Calu3 (cell line): Measurements from ENCODE around the gene SPATA21. TPM values are rescaled to one million over a fixed set of nuclear protein-coding genes. Genes with fewer than 3 reads are reported as not detected.

ENCODE experiments used
- BruUV-seq: library from RNA; stranded (reverse); fragments of 400-500 nt; replicated peaks from 2 replicates; lab custom pipeline; 2021; lab: Mats Ljungman, UMichigan
- CTCF ChIA-PET: fragments of 300-600 bp; sonication (Branson Sonifier 250); formaldehyde crosslinking; loops from one replicate; lab custom pipeline; 2022; ENCODE audit warnings: antibody characterized with exemption; lab: Charles Lee
- DNase-seq: peaks from one replicate; pipeline ENCODE4 v3.0.0; 2022
- H3K27ac Mint-ChIP-seq: one replicate; pipeline ENCODE4 v1.8.0; 2022; ENCODE audit warnings: mixed read lengths; ENCODE audit not compliant: unreplicated experiment
- H3K27me3 Mint-ChIP-seq: one replicate; pipeline ENCODE4 v1.8.0; 2022; ENCODE audit warnings: mixed read lengths; ENCODE audit not compliant: unreplicated experiment
- H3K36me3 Mint-ChIP-seq: one replicate; pipeline ENCODE4 v1.8.0; 2022; ENCODE audit warnings: mild to moderate bottlenecking, moderate library complexity, mixed read lengths; ENCODE audit not compliant: insufficient read depth, unreplicated experiment
- H3K4me1 Mint-ChIP-seq: one replicate; pipeline ENCODE4 v1.8.0; 2022; ENCODE audit warnings: mild to moderate bottlenecking, low read depth, mixed read lengths; ENCODE audit not compliant: unreplicated experiment
- H3K4me3 Mint-ChIP-seq: one replicate; pipeline ENCODE4 v1.8.0; 2022; ENCODE audit warnings: mild to moderate bottlenecking, low read depth, moderate library complexity, mixed read lengths; ENCODE audit not compliant: unreplicated experiment
- H3K9me3 Mint-ChIP-seq: one replicate; pipeline ENCODE4 v1.8.0; 2022; ENCODE audit warnings: low read depth, mixed read lengths; ENCODE audit not compliant: unreplicated experiment
- CTCF ChIP-seq: fragments of 200-600 bp; IDR thresholded peaks from one replicate; pipeline ENCODE4 v1.8.0; 2022; ENCODE audit warnings: antibody characterized with exemption; ENCODE audit not compliant: unreplicated experiment
- intact Hi-C: fragments of 100-400 bp; cut with micrococcal nuclease; formaldehyde crosslinking; loops from one replicate; pipeline ENCODE4 v1.10.0; 2022; ENCODE audit not compliant: unreplicated experiment
- total RNA-seq: library from RNA; stranded (reverse); gene quantifications from 2 replicates; pipeline ENCODE4 v1.2.3, GENCODE V29; 2022

SPATA21 gene
- total RNA-seq, 1 experiment from 2014 or later = not detected

GRCh38 chr1:16349847-16350406 is 87.3 kb downstream of the SPATA21 start:
- intact Hi-C loops = no loop called here
- no peak for TF ChIP-seq CTCF
- CTCF ChIA-PET = interaction anchor here (1.4 kb wide), 1 partner anchor 13 kb away, joined by 10 read pairs; no protein-coding TSS in a partner anchor
- H3K27me3 Mint-ChIP-seq = no peaks in the 10 kb centered on the region
- H3K36me3 Mint-ChIP-seq = peaks cover 21% of the 10 kb centered on the region
- H3K4me1 Mint-ChIP-seq = peaks cover 10% of the 10 kb centered on the region
- no TSS peak for BruUV-seq
- no peaks in the 10 kb centered on the region for H3K9me3 Mint-ChIP-seq
- H3K4me3 Mint-ChIP-seq = no peak overlapping the region
- no peak for DNase-seq
- no peak overlapping the region for H3K27ac Mint-ChIP-seq

Other genes starting within 250 kb of the SPATA21 start
- 16.6 and 17.2 TPM in 2 replicates for gene ARHGEF19, start 224.8 kb downstream of the SPATA21 start, total RNA-seq
- gene CPLANE2, start 200.2 kb downstream of the SPATA21 start, total RNA-seq = 4.2 and 7.4 TPM in 2 replicates
- 10.6 and 13.3 TPM in 2 replicates for gene FBXO42, start 84.9 kb downstream of the SPATA21 start, total RNA-seq
- 95.9 and 107 TPM in 2 replicates for gene SZRD1, start 70.2 kb downstream of the SPATA21 start, total RNA-seq
- 28.1 and 30.7 TPM in 2 replicates for gene NECAP2, start 3.3 kb upstream of the SPATA21 start, total RNA-seq
- 1,678 and 1,905 TPM in 2 replicates for gene RNU1-1, start 76.9 kb upstream of the SPATA21 start, total RNA-seq
- gene NBPF1, start 176.1 kb upstream of the SPATA21 start, total RNA-seq = 26.4 and 27.8 TPM in 2 replicates
- gene RNU1-3, start 229.5 kb upstream of the SPATA21 start, total RNA-seq = 1,678 and 1,905 TPM in 2 replicates